DMS153 (cell line): ENCODE measurements around the gene ZNF276.
"Not testable (repeated sequence)": the region's sequence is repeated elsewhere in the genome, so short reads cannot be mapped to it uniquely, and the experiment has no call there.

Source experiments
- DNase-seq: peaks from one replicate; lab custom pipeline; 2025; lab: John Stamatoyannopoulos, UW

Gene ZNF276, protein sequence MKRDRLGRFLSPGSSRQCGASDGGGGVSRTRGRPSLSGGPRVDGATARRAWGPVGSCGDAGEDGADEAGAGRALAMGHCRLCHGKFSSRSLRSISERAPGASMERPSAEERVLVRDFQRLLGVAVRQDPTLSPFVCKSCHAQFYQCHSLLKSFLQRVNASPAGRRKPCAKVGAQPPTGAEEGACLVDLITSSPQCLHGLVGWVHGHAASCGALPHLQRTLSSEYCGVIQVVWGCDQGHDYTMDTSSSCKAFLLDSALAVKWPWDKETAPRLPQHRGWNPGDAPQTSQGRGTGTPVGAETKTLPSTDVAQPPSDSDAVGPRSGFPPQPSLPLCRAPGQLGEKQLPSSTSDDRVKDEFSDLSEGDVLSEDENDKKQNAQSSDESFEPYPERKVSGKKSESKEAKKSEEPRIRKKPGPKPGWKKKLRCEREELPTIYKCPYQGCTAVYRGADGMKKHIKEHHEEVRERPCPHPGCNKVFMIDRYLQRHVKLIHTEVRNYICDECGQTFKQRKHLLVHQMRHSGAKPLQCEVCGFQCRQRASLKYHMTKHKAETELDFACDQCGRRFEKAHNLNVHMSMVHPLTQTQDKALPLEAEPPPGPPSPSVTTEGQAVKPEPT

DNA sequence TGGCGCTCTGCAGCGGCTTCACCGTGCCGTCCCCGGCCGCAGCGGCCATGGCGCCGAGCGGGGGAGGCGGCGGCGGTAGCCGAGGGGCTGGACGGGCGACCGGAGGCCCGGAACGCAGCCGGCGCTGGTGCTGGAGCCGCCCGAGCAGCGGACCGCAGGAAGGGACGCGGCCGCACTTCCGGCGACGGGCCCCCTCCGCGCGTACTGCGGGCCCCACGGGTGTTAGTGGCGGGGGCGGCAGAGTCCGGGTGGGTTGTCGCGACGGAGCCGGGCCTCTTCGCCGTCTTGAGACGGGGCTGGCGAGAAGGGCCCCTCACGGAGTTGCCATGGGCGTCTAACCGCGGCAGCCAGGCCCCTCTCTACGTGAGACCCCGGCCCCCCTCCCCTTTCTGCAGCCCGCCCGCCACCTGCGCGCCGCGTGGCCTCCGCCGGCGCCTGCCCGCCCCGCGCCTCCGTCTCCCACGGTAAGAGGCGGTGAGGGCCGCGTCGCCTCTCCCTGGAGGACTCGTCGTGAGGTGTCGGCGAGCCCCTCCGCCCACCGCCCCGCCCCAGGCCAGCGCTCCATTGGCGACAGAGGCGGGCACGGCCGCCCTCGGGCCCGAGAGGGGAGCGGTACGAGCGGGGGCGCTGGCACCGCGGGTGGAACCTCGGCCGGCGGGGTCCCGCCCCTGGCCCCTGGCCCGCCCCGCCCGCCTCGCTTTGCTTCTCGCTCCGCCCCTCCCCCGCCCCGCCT, at the start of gene ZNF276, which contains the start of gene VPS9D1:
Gene ZNF276, plus strand, starts transcription at position 725 of the 733 bp plus-strand sequence. CDS start 104 bp downstream, outside the sequence.
Gene VPS9D1, minus strand, starts transcription at position 86 of the 733 bp plus-strand sequence. Its CDS starts 37 bp downstream, at position 49.
- DNase-seq, result peak; percentile 50

DNA sequence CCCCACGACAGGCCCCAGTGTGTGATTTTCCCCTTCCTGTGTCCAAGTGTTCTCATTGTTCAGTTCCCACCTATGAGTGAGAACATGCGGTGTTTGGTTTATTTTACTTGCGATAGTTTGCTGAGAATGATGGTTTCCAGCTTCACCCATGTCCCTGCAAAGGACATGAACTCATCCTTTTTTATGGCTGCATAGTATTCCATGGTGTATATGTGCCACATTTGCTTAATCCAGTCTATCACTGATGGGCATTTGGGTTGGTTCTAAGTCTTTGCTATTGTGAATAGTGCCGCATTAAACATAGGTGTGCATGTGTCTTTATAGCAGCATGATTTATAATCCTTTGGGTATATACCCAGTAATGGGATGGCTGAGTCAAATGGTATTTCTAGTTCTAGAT, 49.8 kb upstream of the ZNF276 start:
- DNase-seq, result not testable (repeated sequence)

DNA sequence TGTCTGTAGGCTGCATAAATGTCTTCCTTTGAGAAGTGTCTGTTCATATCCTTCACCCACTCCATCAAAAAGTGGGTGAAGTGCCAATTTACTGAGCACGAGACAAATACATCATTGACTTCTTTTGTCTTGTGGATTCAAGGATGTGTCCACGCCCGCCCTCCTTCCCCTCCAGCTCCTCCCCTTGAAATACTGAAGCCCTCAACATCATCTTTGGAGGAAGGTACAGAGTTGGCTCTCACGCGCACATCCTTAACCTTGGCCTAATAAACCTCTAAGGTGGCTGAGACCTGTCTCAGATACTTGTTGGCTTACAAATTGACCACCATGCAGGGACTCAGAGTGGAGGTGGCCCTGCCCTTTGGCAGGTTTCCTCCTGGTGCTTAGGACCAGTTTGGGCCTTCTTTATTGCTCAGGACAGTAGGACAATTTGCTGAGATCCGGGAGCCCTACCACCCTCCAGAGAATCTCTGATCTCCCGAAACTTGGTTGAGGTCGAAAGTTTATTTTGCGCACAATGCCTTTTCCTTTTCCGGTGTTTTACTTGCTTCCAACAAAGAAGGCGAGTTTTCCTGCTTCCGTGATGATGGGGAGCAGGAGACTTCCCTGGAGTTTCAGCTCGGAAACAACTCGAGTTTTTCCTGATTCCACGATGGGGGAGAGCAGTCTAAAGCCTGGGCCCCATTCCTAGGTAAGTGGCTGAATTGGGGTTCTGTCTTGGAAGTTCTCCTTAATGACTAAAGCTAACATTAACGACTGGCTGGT, 49.0 kb upstream of the ZNF276 start:
- no peak for DNase-seq

DNA sequence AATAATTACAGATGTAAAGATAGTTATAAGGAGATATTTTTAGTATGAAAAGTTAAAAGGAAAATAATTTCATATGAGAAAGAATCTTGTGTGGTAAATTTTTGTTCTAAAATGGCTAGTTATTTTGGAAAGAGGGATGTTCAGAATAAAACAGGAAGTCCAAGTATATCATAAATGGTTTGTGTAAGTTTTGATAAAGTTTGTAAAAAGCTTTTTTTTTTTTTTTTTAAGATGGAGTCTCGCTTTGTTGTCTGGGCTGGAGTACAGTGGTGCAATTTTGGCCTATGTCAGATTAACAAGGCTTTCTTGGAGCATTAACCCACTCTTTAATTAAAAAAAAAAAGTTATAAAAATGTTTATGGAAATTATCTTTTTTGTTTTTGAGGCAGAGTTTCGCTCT, 43.1 kb upstream of the ZNF276 start:
- no peak for DNase-seq

DNA sequence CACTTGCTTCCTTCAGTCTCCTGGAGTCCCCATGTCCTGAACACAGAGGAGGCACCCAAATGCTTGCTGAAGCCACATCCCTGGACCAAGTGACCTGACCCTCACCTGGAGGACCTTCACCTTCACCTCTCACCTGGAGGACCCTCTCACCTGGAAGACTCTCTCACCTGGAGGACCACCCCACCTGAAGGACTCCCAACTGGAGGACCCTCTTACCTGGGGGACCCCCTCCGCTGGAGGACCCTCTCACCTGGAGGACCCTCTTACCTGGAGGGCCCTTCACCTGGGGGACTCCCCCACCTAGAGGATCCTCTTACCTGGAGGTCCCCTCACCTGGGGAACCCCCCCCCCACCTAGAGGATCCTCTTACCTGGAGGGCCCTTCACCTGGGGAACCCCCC, 35.4 kb upstream of the ZNF276 start:
- no peak for DNase-seq

DNA sequence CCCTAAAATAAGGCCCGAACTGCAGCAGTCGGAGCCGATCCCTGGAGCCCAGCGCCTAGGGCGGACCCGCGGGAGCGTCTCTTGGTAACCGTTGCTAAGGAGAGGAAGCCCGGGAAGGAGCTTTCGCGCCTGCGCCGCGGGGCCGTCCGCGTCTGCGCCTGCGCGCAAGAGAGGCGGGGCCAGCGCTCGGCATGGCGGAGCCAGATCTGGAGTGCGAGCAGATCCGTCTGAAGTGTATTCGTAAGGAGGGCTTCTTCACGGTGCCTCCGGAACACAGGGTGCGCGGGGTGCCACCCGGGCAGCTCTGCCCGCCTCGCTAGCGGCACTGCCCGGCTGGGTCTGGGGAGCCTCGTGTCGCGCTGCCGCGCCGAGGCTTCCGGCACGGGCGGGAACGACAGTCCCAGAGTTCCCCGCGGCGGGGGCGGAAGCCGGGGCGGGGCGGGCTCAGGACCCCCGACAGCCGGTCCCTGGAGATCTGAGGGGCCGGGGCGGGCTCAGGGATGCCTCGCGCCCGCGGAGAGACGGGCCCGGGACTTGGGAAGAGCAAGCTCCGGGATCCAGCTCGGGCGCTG, 34.7 kb upstream of the ZNF276 start, which contains the start of gene CDK10:
Gene CDK10, plus strand, starts transcription at position 170 of the 572 bp plus-strand sequence. Its CDS starts 22 bp downstream, at position 192.
- DNase-seq, result peak; percentile 83

DNA sequence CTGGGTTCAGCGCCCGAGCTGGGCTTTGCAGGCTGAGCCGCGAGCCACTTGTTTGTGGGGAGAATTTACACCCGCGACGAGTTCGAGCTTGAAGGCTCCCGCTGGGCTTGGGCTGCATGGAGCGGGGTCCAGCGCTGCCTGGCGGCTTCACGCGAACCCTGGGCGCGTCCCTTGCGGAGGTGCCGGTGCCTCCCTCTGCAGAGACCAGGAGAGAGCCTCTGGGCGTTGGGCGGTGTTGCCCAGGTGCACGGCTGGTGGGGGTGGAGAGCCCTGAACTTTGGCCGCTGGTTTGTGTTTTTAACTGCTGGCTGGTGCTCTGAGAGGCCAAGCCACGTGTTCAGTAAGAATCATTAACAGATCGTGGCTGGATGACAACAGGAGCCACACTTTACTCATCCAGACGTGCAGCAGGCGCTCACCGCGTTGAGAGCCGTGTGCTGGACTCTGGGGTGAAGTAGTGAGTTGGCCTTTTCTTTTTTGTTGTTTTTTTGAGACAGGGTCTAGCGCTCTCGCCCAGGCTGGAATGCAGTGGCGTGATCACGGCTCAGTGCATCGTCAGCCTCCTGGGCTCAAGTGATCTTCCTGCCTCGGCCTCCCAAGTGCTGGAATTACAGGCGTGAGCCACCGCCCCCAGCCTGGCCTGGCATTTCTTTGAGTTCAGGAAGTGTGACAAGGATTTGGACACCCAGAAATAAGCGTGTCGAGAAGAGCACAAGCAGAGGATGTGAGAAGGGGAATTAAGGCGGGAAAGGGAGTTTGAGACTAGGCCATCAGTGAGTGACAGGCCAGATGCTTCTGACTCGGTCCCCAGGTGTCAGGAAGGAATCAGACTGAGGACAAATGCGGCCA, 34.0 kb upstream of the ZNF276 start:
- no peak for DNase-seq

DNA sequence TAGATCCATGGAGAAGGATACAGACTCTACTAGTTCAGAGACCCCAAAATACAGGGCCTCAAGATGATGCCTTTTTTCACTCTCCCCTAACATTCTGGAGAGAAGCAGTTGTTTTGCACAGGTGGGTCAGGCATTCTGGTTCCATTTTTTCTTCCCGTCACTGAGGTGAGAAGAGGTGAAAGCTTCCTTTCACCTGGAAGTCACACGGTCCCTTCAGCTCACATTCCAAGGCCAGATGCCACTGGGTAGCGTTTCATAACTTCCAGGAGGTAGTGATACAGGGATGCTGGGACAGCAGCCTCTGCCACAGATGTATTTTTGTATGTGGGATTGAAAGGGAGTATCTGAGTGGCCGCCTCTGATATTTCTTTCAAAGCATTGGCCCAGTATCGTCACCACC, 32.9 kb upstream of the ZNF276 start:
- DNase-seq, result no peak

DNA sequence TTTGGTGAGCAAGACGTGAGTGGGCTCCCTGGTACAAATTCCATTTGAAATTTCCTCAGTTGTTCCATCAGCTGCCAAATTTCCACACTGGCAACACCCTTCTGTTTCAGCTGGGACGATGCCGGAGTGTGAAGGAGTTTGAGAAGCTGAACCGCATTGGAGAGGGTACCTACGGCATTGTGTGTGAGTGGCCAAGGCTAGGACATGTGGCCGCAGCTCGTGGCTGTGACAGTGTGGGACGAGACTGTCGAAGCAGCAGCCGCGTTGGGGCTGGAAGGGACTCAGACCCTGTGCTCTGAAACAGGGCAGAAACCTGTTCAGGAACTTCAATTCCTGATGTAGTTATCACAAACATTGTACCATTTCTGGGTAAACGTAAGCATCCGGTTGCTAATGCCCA, 32.2 kb upstream of the ZNF276 start:
- no peak for DNase-seq

DNA sequence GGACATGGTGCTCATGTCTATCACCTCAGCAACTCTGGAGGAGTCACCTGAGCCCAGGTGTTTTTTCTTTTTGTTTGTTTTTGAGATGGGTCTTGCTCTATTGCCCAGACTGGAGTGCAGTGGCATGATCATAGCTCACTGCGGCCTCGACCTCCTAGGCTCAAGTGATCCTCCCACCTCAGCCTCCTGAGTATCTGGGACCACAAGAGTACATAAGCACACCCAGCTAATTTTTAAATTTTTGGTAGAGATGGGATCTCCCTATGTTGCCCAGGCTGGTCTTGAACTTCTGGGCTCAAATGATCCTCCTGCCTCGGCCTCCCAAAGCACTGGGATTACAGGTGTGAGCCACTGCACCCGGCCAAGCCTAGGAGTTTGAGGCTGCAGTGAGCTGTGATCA, 31.7 kb upstream of the ZNF276 start:
- DNase-seq, result not testable (repeated sequence)

DNA sequence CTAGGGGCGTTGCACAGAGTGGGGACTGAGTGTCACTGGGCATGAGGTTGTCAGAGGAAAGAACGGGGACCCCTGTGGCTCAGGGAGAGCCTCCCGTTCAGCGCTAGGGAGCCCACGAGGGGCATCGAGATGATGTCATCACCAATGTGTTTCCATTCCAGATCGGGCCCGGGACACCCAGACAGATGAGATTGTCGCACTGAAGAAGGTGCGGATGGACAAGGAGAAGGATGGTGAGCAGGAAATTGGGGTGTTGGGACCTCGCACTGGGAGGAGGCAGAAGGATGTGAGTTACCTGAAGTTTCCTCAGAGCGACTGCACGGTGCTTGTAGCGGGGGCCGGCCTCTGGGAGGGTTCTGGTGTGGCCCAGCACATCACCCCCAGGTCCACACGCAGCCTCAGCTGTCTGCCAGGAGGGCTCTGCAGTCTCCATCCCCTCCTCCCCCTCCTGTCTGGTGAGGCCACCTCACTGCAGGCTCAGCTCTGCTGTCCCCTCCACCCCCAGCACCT, 30.9 kb upstream of the ZNF276 start:
- DNase-seq, result no peak

DNA sequence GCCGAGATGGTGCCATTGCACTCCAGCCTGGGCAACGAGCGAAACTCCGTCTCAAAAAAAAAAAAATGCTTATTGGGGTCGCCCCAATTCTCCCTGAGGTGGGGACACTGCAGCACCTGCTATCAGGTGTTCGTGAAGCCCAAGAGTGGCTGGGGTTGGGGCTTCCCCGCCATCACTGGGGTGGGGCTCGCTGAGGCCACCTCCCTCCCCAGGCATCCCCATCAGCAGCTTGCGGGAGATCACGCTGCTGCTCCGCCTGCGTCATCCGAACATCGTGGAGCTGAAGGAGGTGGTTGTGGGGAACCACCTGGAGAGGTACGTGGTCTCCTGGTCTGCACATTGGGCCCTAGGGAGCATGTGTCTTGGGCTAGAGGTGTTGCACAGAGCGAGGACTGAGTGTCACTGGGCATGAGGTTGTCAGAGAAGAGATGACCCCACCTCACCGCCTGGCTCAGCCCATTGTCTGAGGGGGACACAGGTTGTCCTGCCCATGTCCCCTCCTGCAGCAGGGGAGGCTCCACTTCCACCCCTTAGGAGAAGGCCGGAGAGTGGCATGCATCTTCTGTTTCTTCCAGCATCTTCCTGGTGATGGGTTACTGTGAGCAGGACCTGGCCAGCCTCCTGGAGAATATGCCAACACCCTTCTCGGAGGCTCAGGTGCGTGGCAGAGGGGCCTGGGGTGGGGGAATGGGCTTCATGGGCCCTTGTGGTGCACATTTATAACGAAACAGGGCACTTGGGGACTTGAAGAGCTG, 29.9 kb upstream of the ZNF276 start:
- DNase-seq, result no peak

DNA sequence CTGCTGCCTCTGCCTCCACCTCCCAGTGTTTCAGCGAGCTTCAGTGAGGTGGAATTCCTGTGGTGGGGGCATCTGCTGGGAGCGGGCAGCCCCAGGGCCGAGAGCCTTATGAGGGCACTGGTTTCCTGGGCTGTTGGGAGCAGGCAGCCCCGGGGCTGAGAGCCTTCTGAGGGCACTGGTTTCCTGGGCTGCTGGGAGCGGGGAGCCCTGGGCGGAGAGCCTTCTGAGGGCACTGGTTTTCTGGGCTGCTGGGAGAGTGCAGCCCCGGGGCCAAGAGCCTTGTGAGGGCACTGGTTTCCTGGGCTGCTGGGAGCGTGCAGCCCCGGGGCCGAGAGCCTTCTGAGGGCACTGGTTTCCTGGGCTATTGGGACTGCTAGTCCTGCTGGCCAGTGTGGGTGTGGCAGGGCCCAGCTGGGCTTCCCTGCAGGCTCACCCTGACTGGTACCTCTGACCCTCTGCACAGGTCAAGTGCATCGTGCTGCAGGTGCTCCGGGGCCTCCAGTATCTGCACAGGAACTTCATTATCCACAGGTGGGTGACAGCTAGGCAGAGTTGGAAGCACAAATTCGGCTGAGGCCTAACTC, 29.3 kb upstream of the ZNF276 start:
- DNase-seq, result no peak

DNA sequence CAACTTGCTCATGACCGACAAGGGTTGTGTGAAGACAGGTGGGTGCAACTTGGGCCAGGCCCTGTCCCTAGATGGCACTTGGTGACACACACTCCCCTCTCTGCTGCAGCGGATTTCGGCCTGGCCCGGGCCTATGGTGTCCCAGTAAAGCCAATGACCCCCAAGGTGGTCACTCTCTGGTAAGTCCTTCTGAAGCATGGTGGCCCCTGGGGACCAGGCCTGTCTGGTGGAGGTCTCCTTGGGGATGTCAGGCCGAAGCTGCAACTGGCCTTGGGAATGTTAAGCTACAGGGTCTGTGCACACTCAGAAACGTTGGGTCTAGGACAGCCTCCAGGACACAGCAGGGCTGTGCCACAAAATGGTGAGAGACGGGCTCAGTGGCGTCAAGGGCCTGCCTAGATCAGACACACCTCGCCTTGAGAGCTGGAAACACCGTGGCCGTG, 28.0 kb upstream of the ZNF276 start:
- DNase-seq, result no peak

DNA sequence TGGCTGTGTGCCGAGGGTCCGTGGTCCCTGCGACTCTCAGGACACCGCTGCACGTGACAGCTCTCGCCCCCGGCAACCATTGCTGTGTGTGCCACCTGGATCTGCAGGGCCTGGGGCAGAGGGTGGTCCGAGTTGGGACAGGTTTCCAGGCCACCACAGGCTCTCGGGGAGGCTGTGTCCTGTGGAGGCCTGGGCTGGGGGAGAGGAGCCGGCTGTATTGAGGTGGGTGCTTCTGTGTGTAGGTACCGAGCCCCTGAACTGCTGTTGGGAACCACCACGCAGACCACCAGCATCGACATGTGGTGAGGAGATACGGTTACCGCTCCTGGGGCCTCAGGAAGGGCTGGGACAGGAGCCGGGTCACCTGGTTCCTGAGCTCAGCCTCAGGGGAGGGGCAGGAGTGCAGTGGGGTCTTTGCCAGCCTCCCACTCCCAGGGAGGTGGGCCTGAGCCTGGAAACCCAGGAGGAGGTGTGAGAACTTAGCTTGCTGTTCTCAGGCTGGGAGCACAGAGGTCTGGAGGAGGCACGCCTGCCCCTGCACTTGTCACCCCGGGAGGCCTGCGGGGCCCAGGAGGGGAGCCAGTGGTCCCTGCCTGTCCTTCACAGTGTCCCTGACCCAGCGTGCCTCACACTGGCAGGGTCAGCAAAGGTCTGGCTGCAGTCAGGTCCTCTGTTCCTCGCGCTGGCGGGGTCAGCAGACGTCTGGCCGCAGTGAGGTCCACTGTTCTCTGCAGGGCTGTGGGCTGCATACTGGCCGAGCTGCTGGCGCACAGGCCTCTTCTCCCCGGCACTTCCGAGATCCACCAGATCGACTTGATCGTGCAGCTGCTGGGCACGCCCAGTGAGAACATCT, 27.2 kb upstream of the ZNF276 start:
- DNase-seq, result no peak

DNA sequence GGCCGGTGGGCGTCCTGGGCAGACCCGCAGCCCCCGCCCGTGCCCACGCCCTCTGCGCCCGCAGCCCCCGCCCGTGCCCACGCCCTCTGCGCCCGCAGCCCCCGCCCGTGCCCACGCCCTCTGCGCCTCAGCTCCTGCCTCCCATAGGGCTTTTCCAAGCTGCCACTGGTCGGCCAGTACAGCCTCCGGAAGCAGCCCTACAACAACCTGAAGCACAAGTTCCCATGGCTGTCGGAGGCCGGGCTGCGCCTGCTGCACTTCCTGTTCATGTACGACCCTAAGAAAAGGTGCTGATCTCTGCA, 26.6 kb upstream of the ZNF276 start:
- DNase-seq, result not testable (repeated sequence)

DNA sequence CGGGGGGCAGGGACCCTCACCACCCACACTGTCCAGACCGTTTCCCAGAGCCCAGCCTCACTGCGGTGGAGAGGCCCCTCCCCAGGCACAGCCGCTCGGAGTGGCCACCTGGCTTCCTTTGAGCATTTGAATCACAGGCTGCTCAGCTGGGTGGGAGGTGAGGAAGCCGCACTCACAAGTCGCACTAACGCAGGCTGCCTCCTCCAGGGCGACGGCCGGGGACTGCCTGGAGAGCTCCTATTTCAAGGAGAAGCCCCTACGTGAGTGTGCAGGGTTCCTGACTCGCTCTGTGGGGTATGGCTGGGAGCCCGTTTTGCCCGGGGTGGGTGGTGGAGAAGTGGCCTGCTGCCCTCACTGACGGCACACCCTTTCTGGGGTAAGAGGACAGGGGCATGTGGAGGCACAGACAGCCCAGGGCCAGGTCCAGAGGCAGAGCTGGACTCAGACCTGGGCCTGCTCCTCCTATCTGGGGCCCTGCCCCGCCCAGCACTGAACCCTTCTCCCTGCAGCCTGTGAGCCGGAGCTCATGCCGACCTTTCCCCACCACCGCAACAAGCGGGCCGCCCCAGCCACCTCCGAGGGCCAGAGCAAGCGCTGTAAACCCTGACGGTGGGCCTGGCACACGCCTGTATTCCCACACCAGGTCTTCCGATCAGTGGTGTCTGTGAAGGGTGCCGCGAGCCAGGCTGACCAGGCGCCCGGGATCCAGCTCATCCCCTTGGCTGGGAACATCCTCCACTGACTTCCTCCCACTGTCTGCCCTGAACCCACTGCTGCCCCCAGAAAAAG, 26.1 kb upstream of the ZNF276 start:
- no peak for DNase-seq
